Measurements from ENCODE around the gene GTF3C2.
"Not testable (repeated sequence)": the region's sequence is repeated elsewhere in the genome, so short reads cannot be mapped to it uniquely, and the experiment has no call there.

The GTF3C2 gene

GRCh38 chr2:27320958-27321543, 35.5 kb downstream of the GTF3C2 start:
- no peak for DNase-seq (ENCODE audit: low read depth)

DNA sequence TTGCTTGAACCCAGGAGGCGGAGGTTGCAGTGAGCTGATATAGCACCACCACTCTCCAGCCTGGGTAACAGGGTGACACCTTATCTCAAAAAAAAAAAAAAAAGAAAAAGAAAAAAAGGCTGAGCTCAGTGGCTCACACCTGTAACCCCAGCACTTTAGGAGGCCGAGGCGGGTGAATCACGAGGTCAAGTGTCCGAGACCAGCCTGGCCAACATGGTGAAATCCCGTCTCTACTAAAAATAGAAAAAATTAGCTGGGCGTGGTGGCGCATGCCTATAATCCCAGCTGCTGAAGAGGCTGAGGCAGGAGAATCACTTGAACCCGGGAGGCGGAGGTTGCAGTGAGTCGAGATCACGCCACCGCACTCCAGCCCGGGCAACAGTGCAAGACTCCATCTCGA, 36.7 kb downstream of the GTF3C2 start:
- DNase-seq (ENCODE audit: low read depth) = not testable (repeated sequence)

DNA sequence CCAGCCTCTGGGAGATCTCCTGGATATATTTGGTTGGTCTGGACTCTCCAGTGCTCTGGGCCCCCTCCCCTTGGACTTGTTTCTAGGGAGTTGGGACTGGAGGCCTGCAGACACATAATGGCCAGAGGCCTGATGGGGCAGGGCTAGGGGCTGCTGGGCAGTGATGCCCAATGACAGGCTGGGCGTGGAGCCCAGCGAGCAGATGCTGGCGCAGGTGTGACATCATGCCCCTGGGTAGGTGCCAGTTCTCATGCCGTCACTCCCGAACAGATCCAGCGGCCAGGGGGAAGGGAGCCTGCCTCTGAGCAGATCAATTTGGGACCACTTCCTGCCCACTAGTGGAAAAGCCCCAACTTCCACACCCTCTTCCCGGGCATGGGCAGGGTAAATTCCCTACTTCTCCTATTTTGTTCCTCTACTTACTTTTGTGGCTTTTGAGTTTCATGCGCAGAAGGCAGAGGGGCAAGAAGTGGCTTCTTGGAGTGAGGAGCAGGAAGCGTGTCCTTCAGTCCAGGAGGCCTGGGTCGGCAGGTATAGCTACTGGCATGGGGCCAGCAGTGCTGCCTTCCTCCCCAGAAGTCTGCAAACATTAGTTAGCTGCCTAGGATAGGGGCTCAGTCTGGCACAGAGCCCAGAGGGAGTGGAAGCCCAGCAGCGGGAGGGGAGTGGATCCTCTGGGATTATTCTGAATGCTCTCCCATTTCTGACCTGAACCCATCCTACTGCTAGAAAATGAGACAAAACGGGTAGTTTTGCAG, 39.7 kb downstream of the GTF3C2 start:
- no peak for DNase-seq (ENCODE audit: low read depth)

DNA sequence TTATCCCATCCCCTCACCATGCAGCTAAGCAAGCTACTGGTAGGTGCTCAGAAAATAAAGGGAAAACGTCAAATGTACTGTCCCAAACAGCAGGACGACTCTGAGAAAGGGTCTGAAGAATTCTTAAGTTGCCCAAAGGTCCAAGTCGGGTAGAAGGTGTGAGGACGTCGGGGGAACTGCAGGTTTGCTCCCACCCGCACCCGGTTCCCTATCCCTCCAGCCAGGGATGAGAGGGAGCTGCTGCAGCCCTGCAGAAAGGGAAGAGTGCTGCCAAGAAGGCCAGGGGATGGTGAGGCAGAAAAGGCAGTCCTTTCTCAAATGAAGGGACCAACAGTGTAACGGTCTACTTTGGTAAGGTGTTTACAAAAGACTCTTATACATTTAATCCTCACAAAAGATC, 41.4 kb downstream of the GTF3C2 start:
- DNase-seq (ENCODE audit: low read depth) = no peak

GRCh38 chr2:27314709-27315108, 41.9 kb downstream of the GTF3C2 start:
- DNase-seq (ENCODE audit: low read depth) = no peak

GRCh38 chr2:27313882-27314645, 42.5 kb downstream of the GTF3C2 start:
- DNase-seq (ENCODE audit: low read depth) = no peak

- DNase-seq (ENCODE audit: low read depth) = no peak
Observed at GRCh38 chr2:27312152-27312551, 44.4 kb downstream of the GTF3C2 start.

- no peak for DNase-seq (ENCODE audit: low read depth)
Observed at GRCh38 chr2:27309651-27310050, 46.9 kb downstream of the GTF3C2 start.

DNA sequence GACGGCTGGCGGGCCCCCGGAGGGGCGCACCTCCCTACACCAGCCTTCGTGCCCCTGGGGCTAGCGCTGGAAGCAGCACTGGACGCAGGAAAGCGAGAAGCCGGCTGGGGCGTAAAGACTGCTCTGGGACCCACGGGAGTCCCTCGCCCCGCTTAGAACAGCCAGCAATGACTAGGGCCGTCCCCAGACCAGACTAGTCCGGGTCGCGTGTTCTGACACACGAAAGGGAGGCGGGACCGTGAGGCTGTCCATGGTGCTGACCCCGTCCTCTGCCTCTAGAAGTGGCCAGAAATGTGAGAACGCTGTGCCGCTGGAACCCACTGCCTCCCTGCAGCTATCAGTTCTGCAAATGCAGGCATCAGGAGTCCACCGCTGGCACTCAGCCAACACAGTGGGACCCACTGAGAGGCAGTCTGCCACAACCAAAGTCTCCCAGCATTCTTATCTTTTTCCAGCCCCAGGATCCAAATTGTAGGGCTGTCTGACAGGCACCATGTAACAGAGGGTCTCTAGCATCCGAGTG, 48.1 kb downstream of the GTF3C2 start, which contains the start of gene UCN:
TSS of gene UCN (minus strand) at position 87 of the 523 bp plus-strand sequence. CDS start 550 bp downstream, outside the sequence.
- no peak for DNase-seq (ENCODE audit: low read depth)

- DNase-seq (ENCODE audit: low read depth) = no peak
Observed at GRCh38 chr2:27307545-27308358, 48.8 kb downstream of the GTF3C2 start.

DNA sequence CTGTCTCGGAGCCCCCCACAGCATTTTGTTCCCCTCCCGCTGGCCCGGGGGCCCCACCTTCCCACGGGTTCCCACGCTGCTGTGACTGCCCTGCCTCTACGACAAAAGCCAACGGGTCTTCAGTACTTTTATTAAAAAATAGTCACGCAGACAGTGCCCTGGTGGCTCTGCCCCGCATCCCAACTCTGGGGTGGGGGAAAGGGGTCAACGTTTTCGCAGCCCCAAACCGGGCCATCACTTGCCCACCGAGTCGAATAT, 49.3 kb downstream of the GTF3C2 start:
- no peak for DNase-seq (ENCODE audit: low read depth)

- no peak for DNase-seq (ENCODE audit: low read depth)
Observed at GRCh38 chr2:27306573-27307286, 49.8 kb downstream of the GTF3C2 start.

- DNase-seq (ENCODE audit: low read depth) = no peak
Observed at GRCh38 chr2:27306136-27306535, 50.4 kb downstream of the GTF3C2 start.

GRCh38 chr2:27305516-27305915, 51.0 kb downstream of the GTF3C2 start:
- no peak for DNase-seq (ENCODE audit: low read depth)

DNA sequence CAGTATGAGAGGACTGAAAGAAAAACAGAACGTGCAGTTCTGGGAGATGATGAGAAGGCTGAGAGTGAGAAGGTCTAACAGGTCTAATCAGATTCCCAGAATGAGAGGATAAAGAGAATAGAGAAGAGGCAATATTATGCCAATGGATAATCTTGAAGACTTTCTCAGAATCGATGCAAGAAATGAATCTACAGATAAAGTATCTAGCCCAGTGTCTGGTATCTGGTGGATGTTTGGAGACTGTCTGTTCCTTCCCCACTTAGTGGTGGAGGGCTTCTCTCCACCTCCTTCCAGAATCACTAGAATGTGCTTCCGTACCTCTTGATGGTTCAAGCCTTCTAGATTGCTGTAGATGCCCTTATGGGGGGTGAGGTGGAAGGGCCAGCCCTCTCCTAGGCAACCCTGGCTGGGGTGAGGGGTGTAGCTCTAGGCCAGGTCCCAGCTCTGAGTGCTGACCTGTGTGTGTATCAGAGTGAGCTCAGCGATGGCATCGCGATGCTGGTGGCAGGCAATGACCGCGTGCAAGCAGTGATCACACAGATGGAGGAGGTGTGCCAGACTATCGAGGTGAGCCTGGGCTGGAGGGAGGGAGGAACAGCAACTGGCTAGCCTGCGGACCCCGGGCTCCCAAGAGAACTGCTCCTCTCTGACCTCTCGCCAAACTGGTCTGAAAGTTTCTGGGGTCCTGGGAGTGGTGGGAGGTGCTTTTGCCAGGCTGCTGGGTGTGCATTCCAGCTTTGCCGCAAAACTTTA, 51.9 kb downstream of the GTF3C2 start:
- DNase-seq (ENCODE audit: low read depth) = no peak

DNA sequence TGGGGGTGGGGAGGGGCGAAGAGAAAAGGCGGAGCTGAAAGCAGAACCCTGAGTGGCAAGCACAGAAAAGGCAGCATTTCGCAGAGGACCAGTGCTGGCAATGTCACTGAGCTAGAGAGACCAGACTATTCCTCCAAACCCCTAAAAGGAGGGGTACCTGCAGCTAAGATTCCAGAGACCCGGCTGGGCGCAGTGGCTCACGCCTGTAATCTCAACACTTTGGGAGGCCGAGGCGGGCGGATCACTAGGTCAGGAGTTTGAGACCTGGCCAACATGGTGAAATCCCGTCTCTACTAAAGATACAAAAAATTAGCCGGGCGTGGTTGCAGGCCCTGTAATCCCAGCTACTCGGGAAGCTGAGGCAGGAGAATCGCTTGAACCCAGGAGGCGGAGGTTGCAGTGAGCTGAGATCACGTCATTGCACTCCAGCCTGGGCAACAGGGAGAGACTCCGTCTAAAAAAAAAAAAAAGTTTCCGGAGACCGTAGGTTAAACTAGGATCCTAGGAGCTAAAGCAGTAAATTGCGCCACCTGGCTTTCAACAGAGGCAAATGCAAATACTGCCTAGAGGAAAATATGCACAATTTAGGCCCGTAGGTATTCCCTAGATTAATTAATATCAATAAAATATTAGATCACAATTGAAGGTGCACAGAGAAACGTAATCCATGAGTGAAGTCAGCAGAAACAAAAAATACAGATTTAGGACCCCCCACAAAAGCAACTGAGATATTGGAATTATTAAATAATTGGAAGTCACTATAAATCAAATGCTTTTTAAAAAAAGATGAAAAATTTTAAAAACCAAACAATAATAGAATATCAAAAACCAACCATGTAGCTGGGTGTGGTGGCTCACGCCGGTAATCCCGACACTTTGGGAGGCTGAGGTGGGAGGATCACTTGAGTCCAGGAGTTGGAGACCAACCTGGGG, 53.2 kb downstream of the GTF3C2 start:
- DNase-seq (ENCODE audit: low read depth) = no peak

DNA sequence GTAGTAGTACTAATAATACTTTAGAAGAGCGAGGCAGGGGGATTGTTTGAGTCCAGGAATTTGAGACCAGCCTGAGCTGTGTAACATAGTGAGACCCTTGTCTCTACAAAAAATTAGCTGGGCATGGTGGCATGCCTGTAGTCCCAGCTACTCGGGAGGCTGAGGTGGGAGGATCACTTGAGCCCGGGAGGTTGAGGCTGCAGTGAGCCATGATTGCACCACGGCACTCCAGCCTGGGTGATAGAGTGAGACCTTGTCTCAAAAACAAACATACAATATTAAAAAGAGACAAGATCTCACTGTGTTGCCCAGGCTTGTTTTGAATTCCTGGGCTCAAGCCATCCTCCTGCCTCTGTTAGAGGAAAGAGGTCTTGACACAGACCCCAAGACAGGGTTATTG, 56.0 kb downstream of the GTF3C2 start:
- not testable (repeated sequence) for DNase-seq (ENCODE audit: low read depth)

GRCh38 chr2:27298391-27299080, 58.0 kb downstream of the GTF3C2 start:
- no peak for DNase-seq (ENCODE audit: low read depth)

GRCh38 chr2:27297195-27297594, 59.4 kb downstream of the GTF3C2 start:
- no peak for DNase-seq (ENCODE audit: low read depth)
